Colonic mucosa (tissue), 4 donors: ENCODE data around the gene NOL4L. TPM values are rescaled to one million over a fixed set of nuclear protein-coding genes. Genes with fewer than 3 reads are reported as not detected.

Experiments
- DNase-seq: peaks from one replicate; pipeline ENCODE4 v3.0.0-alpha.2; 2020
- H3K27ac ChIP-seq: fragments of 200-600 bp; one replicate; pipeline ENCODE4 v1.8.0; 2021
- H3K27me3 ChIP-seq: fragments of 200-600 bp; one replicate; pipeline ENCODE4 v1.8.0; 2021
- H3K36me3 ChIP-seq: fragments of 200-600 bp; one replicate; pipeline ENCODE4 v1.8.0; 2021
- H3K4me1 ChIP-seq: fragments of 200-600 bp; one replicate; pipeline ENCODE4 v1.8.0; 2021; ENCODE audit warnings: mild to moderate bottlenecking
- H3K4me3 ChIP-seq: fragments of 200-600 bp; one replicate; pipeline ENCODE4 v1.8.0; 2021
- H3K9ac ChIP-seq, 2 donors: one replicate each; pipeline ENCODE4 v1.7.0; 2013; ENCODE audit warnings: control low read depth in 2 of 2, low read depth in 2 of 2, low read length in 2 of 2
- H3K9me3 ChIP-seq: fragments of 200-600 bp; one replicate; pipeline ENCODE4 v1.8.0; 2021
- CTCF ChIP-seq: fragments of 200-600 bp; IDR thresholded peaks from one replicate; pipeline ENCODE4 v1.8.0; 2022; ENCODE audit warnings: antibody characterized with exemption, mild to moderate bottlenecking
- intact Hi-C: fragments of 100-400 bp; cut with DNase I; formaldehyde crosslinking; loops from one replicate; pipeline ENCODE4 v1.14.1; 2022
- total RNA-seq, 2 donors: library from RNA; stranded (reverse); fragmentation: NEBNext Ultra II Directional in 1 of 2; extraction: Animal tissue kit (Norgen Biotek cat#: 25700) in 1 of 2; gene quantifications; one replicate each; pipeline ENCODE4 v1.2.1, GENCODE V29; 2021
- donor health status: healthy.
- donor health status: DM: no; HTN: no; CAD: no.
- donor health status: DM: no; HTN: no; CAD: no.

NOL4L gene
- total RNA-seq, 2 donors from 2014 or later, result 54.2 to 58.0 TPM

- Histone ChIP-seq H3K4me1 (no peaks in the 10 kb centered on the region), H3K27me3 (no peaks in the 10 kb centered on the region), H3K36me3 (no peaks in the 10 kb centered on the region), H3K9ac (no peak overlapping the region), H3K9me3 (no peaks in the 10 kb centered on the region), H3K27ac (no peak overlapping the region), H3K4me3 (no peak overlapping the region)
- TF ChIP-seq CTCF, result no peak
- intact Hi-C loops, result no loop called here
- no peak for DNase-seq
Observed at GRCh38 chr20:32569018-32569379, 16.1 kb downstream of the NOL4L start.

DNA sequence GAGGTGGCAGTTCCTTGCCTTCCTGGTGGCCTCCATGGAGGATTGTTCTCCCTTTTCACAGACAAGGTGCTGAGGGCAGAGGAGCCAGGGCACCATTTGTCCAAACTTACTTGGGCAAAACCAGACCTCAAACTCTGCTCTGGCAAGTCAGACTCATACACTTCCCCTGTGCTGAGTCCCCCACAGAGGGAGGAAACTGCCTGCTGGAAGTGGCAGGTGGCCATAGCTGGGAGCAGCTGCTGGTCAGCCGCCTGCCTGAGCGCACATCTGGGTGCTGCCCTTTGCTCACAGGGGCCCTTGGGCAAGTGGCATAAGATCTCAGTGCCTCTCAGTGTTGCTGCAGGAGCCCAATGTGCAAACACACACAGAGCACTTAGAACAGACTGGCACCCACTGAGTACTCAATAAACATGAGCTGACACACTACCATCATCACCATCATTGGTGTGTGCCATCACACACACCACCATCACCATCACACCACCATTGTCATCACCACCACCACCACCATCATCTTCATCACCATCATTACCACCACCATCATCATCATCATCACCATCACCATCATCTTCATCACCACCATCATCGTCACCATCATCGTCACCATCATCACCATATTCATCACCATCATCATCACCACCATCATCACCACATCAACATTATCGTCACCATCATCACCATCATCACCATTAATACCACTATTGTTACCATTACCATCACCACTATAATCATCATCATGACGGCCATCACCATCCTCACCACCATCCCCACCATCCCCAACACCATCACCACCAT, 17.6 kb downstream of the NOL4L start:
- DNase-seq, result no peak
- Histone ChIP-seq H3K4me1 (no peaks in the 10 kb centered on the region), H3K27ac (no peak overlapping the region), H3K9me3 (no peaks in the 10 kb centered on the region), H3K4me3 (no peak overlapping the region), H3K27me3 (no peaks in the 10 kb centered on the region), H3K36me3 (no peaks in the 10 kb centered on the region), H3K9ac (no peak overlapping the region)
- no peak for TF ChIP-seq CTCF
- intact Hi-C loops, result no loop called here

GRCh38 chr20:32566379-32567374, 18.5 kb downstream of the NOL4L start:
- no peaks in the 10 kb centered on the region for H3K4me1 ChIP-seq
- H3K36me3 ChIP-seq, result no peaks in the 10 kb centered on the region
- no peak overlapping the region for H3K9ac ChIP-seq
- H3K27me3 ChIP-seq, result no peaks in the 10 kb centered on the region
- no peaks in the 10 kb centered on the region for H3K9me3 ChIP-seq
- DNase-seq, result no peak
- intact Hi-C loops, result no loop called here
- no peak overlapping the region for H3K4me3 ChIP-seq
- H3K27ac ChIP-seq, result no peak overlapping the region
- TF ChIP-seq CTCF, result no peak

GRCh38 chr20:32565735-32566032, 19.4 kb downstream of the NOL4L start:
- no peak overlapping the region for H3K4me3 ChIP-seq
- H3K36me3 ChIP-seq, result no peaks in the 10 kb centered on the region
- H3K9ac ChIP-seq, result no peak overlapping the region
- no peaks in the 10 kb centered on the region for H3K27me3 ChIP-seq
- no peaks in the 10 kb centered on the region for H3K4me1 ChIP-seq
- no peak for TF ChIP-seq CTCF
- H3K9me3 ChIP-seq, result no peaks in the 10 kb centered on the region
- no peak for DNase-seq
- H3K27ac ChIP-seq, result no peak overlapping the region
- intact Hi-C loops, result no loop called here

GRCh38 chr20:32564921-32565734, 20.0 kb downstream of the NOL4L start:
- peak; percentile 43 for DNase-seq
- TF ChIP-seq CTCF, result no peak
- no peaks in the 10 kb centered on the region for H3K36me3 ChIP-seq
- H3K9me3 ChIP-seq, result no peaks in the 10 kb centered on the region
- H3K9ac ChIP-seq, result no peak overlapping the region
- H3K27ac ChIP-seq, result no peak overlapping the region
- H3K4me1 ChIP-seq, result no peaks in the 10 kb centered on the region
- no peaks in the 10 kb centered on the region for H3K27me3 ChIP-seq
- no peak overlapping the region for H3K4me3 ChIP-seq
- intact Hi-C loops, result no loop called here
